ENCODE measurements around the gene PLP1.

GRCh38 chrX:103789004-103789403 lies 12.4 kb downstream of the PLP1 start:
- TF ChIP-seq POLR2A (IDR thresholded peaks at IDR 0.05) (no peak), POLR2AphosphoS5 (IDR thresholded peaks at IDR 0.05) (no peak), EP300 (IDR thresholded peaks at IDR 0.05; ENCODE audit: low read depth) (no peak)
- TF ChIP-seq, protein P1, sequence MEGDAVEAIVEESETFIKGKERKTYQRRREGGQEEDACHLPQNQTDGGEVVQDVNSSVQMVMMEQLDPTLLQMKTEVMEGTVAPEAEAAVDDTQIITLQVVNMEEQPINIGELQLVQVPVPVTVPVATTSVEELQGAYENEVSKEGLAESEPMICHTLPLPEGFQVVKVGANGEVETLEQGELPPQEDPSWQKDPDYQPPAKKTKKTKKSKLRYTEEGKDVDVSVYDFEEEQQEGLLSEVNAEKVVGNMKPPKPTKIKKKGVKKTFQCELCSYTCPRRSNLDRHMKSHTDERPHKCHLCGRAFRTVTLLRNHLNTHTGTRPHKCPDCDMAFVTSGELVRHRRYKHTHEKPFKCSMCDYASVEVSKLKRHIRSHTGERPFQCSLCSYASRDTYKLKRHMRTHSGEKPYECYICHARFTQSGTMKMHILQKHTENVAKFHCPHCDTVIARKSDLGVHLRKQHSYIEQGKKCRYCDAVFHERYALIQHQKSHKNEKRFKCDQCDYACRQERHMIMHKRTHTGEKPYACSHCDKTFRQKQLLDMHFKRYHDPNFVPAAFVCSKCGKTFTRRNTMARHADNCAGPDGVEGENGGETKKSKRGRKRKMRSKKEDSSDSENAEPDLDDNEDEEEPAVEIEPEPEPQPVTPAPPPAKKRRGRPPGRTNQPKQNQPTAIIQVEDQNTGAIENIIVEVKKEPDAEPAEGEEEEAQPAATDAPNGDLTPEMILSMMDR (IDR thresholded peaks at IDR 0.05): no peak
